PC-9 (cell line): Measurements from ENCODE around the gene TTC28. TPM values are rescaled to one million over a fixed set of nuclear protein-coding genes. Genes with fewer than 3 reads are reported as not detected.

ENCODE experiments used
- BruUV-seq: library from RNA; stranded (reverse); fragments of 400-500 nt; replicated peaks from 2 replicates; lab custom pipeline; 2021; lab: Mats Ljungman, UMichigan
- CTCF ChIA-PET: fragments of 300-600 bp; sonication (Branson Sonifier 250); formaldehyde crosslinking; loops from one replicate; lab custom pipeline; 2022; ENCODE audit warnings: antibody characterized with exemption; lab: Charles Lee
- POLR2A ChIA-PET: fragments of 300-600 bp; sonication (Branson Sonifier 250); formaldehyde crosslinking; loops from one replicate; lab custom pipeline; 2022; ENCODE audit warnings: antibody characterized with exemption; ENCODE audit not compliant: unreplicated experiment; lab: Charles Lee
- DNase-seq, 2 experiments: peaks; one replicate each; pipeline versions ENCODE4 v3.0.0 to v3.0.0-alpha.2; 2015 to 2022; ENCODE audit warnings: mixed read lengths in 1 of 2
- H2AFZ ChIP-seq: fragments of 200-600 bp; sonication (generic); 2 replicates; pipeline ENCODE4 v1.8.1; 2017; ENCODE audit warnings: antibody characterized with exemption
- H3F3A ChIP-seq: fragments of 200-600 bp; sonication (generic); 2 replicates; pipeline ENCODE4 v1.8.1; 2017; ENCODE audit warnings: antibody characterized with exemption, mild to moderate bottlenecking, low read depth; ENCODE audit not compliant: insufficient read depth
- H3K27ac ChIP-seq: fragments of 200-600 bp; sonication (generic); 2 replicates; pipeline ENCODE4 v1.6.1; 2016; ENCODE audit warnings: mixed run types
- H3K27me3 ChIP-seq: fragments of 200-600 bp; sonication (generic); 2 replicates; pipeline ENCODE4 v1.6.1; 2016; ENCODE audit warnings: low read depth, mixed run types; ENCODE audit not compliant: insufficient read depth
- H3K36me3 ChIP-seq: fragments of 200-600 bp; sonication (generic); 2 replicates; pipeline ENCODE4 v1.6.1; 2016; ENCODE audit warnings: low read depth, mixed run types
- H3K4me1 ChIP-seq: fragments of 200-600 bp; sonication (generic); replicated peaks from 2 replicates; pipeline ENCODE4 v1.6.1; 2016; ENCODE audit warnings: mixed run types; ENCODE audit not compliant: insufficient read depth
- H3K4me2 ChIP-seq: fragments of 200-600 bp; sonication (generic); 2 replicates; pipeline ENCODE4 v1.6.1; 2017; ENCODE audit warnings: mixed run types
- H3K4me3 ChIP-seq: fragments of 200-600 bp; sonication (generic); 2 replicates; pipeline ENCODE4 v1.6.1; 2016; ENCODE audit warnings: mixed run types
- H3K79me2 ChIP-seq: fragments of 200-600 bp; sonication (generic); 2 replicates; pipeline ENCODE4 v1.6.1; 2017; ENCODE audit warnings: low read depth, mixed run types
- H3K9me2 ChIP-seq: fragments of 200-600 bp; sonication (generic); 2 replicates; pipeline ENCODE4 v1.8.1; 2017; ENCODE audit warnings: mild to moderate bottlenecking; ENCODE audit not compliant: insufficient read depth
- H3K9me3 ChIP-seq: fragments of 200-600 bp; sonication (generic); 2 replicates; pipeline ENCODE4 v1.8.1; 2016; ENCODE audit warnings: low read depth; ENCODE audit not compliant: insufficient read depth
- H4K20me1 ChIP-seq: fragments of 200-600 bp; sonication (generic); 2 replicates; pipeline ENCODE4 v1.8.1; 2017; ENCODE audit not compliant: insufficient read depth
- EZH2 ChIP-seq: fragments of 200-600 bp; sonication (generic); IDR thresholded peaks from 2 replicates; pipeline ENCODE4 v1.8.0; 2017; ENCODE audit warnings: antibody characterized with exemption, low read depth
- intact Hi-C: fragments of 100-400 bp; cut with micrococcal nuclease; formaldehyde crosslinking; loops from one replicate; pipeline ENCODE4 v1.10.0; 2022; ENCODE audit not compliant: unreplicated experiment
- total RNA-seq: library from RNA; stranded (reverse); gene quantifications from 2 replicates; pipeline ENCODE4 v1.2.3, GENCODE V29; 2021
- TF ChIP-seq, protein P1 (sequence below): fragments of 200-600 bp; sonication (generic); conservative IDR thresholded peaks from 2 replicates; pipeline ENCODE4 v1.6.1; 2017; ENCODE audit warnings: mixed run types, antibody characterized with exemption, mild to moderate bottlenecking, moderate library complexity

The TTC28 gene
- total RNA-seq, 1 experiment from 2014 or later, result 6.7 TPM

DNA sequence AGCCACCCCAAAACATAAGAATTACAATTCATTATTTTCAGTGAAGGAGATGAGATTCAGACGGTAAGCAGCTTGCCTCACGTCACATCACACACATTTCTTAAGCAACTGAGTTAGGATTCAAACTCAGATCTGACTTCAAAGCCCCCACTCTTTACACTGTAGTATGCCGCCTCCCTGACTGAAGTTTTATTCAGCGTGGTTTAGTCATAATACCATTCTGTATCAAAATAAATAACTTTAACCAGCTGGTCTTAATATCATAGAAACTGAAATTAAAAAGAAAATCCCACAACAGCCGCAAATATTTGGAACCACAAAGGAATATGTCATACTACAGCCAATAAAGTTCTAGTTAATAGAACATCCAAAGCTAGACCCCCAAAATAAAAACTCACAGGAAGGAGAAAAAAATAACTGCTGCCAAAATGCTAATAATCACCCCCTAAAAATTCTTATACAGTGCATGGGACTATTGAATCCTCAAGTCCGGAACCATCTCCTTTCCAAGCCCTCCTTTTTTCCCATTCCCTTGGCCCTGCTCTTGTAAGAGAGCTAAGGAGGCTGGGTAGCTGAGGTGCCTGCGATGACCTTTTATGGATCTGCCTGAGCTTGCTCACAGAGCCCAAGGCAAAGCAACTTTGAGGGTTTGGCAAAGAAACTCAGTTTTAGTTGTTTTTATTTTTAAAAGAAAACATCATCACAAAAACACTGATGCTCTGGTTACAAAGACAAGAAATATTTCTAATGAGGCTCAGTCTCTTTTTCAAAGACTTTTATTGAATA, 334.5 kb downstream of the TTC28 start:
- DNase-seq, result no peak
- CTCF ChIA-PET, result no interaction called here
- Histone ChIP-seq H3K27me3 (no peaks in the 10 kb centered on the region), H3K79me2 (no peaks in the 10 kb centered on the region), H3K4me3 (no peak overlapping the region), H2AFZ (no peak overlapping the region), H4K20me1 (no peaks in the 10 kb centered on the region), H3K9me2 (no peaks in the 10 kb centered on the region), H3K4me1 (no peaks in the 10 kb centered on the region), H3K4me2 (no peak overlapping the region), H3F3A (no peaks in the 10 kb centered on the region; the same call in 1 of the 2 replicates), H3K9me3 (no peaks in the 10 kb centered on the region), H3K27ac (no peak overlapping the region), H3K36me3 (no peaks in the 10 kb centered on the region)
- TF ChIP-seq, protein P1, sequence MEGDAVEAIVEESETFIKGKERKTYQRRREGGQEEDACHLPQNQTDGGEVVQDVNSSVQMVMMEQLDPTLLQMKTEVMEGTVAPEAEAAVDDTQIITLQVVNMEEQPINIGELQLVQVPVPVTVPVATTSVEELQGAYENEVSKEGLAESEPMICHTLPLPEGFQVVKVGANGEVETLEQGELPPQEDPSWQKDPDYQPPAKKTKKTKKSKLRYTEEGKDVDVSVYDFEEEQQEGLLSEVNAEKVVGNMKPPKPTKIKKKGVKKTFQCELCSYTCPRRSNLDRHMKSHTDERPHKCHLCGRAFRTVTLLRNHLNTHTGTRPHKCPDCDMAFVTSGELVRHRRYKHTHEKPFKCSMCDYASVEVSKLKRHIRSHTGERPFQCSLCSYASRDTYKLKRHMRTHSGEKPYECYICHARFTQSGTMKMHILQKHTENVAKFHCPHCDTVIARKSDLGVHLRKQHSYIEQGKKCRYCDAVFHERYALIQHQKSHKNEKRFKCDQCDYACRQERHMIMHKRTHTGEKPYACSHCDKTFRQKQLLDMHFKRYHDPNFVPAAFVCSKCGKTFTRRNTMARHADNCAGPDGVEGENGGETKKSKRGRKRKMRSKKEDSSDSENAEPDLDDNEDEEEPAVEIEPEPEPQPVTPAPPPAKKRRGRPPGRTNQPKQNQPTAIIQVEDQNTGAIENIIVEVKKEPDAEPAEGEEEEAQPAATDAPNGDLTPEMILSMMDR, result no peak
- no peak for TF ChIP-seq EZH2
- no TSS peak for BruUV-seq
- intact Hi-C loops, result no loop called here
- POLR2A ChIA-PET, result interaction anchor here (0.6 to 0.7 kb wide), 2 partner anchors 461 to 814 kb away, joined by 3 to 5 read pairs; no protein-coding TSS in a partner anchor

DNA sequence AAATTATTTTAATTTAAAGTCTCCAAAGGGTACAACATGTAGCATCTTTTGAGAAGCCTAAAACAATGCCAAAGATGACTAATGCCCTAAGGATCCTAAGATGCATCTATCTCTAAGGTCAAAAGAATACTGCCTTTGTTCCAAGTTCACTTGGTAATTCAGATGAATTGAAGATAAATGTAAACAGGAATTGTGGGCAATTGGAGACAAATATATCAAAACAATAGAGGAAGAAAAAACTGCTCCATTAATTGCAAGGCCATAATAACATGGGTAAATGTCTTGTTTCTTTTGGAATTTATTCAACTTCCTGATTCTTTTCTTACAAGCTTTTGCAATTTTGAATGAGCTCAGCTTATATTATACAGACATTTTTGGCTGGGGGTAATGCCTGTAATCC, 338.6 kb downstream of the TTC28 start:
- no peak overlapping the region for H2AFZ ChIP-seq
- no peaks in the 10 kb centered on the region for H3K9me2 ChIP-seq
- no peak overlapping the region for H3K4me3 ChIP-seq
- no peaks in the 10 kb centered on the region for H4K20me1 ChIP-seq
- H3K27me3 ChIP-seq, result no peaks in the 10 kb centered on the region
- H3K36me3 ChIP-seq, result no peaks in the 10 kb centered on the region
- no peaks in the 10 kb centered on the region for H3K79me2 ChIP-seq
- H3K4me1 ChIP-seq, result no peaks in the 10 kb centered on the region
- H3F3A ChIP-seq, result no peaks in the 10 kb centered on the region; the same call in 1 of the 2 replicates
- H3K27ac ChIP-seq, result no peak overlapping the region
- CTCF ChIA-PET, result no interaction called here
- POLR2A ChIA-PET, result no interaction called here
- peak in 1 of 2 experiments; percentile 46 for DNase-seq
- no TSS peak for BruUV-seq
- H3K9me3 ChIP-seq, result no peaks in the 10 kb centered on the region
- H3K4me2 ChIP-seq, result no peak overlapping the region
- intact Hi-C loops, result no loop called here
- no peak for TF ChIP-seq EZH2
- TF ChIP-seq, protein P1, result no peak

DNA sequence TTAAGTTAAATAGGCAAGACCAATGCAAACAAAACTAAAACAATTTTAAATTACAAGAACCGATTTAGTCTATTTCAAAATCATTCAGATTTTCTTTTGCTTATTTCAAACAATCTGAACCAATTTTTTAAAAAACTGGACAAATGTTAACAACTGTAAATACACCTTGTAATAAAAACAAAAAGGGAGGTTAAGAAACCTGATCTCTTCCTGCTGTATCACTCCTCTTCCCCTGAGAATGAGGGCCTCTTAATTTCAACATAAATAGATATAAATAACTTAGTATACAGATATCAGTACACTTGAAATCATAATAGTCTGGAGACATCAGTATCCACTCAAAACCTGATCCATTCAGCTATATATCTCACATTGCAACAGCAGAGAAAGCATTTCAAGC, 346.6 kb downstream of the TTC28 start:
- no peaks in the 10 kb centered on the region for H3K79me2 ChIP-seq
- intact Hi-C loops, result no loop called here
- H3K4me3 ChIP-seq, result no peak overlapping the region
- CTCF ChIA-PET, result no interaction called here
- H3K4me1 ChIP-seq, result no peaks in the 10 kb centered on the region
- H3K36me3 ChIP-seq, result no peaks in the 10 kb centered on the region
- no peak overlapping the region for H3K4me2 ChIP-seq
- H3K9me2 ChIP-seq, result no peaks in the 10 kb centered on the region
- H3F3A ChIP-seq, result no peaks in the 10 kb centered on the region
- H4K20me1 ChIP-seq, result no peaks in the 10 kb centered on the region
- POLR2A ChIA-PET, result no interaction called here
- no peaks in the 10 kb centered on the region for H3K9me3 ChIP-seq
- H2AFZ ChIP-seq, result no peak overlapping the region
- H3K27ac ChIP-seq, result no peak overlapping the region
- BruUV-seq, result no TSS peak
- no peak for DNase-seq
- TF ChIP-seq, protein P1, result no peak
- no peak for TF ChIP-seq EZH2
- H3K27me3 ChIP-seq, result no peaks in the 10 kb centered on the region; the same call in 1 of the 2 replicates
